ENCODE data around the gene KRT13.

The KRT13 gene

DNA sequence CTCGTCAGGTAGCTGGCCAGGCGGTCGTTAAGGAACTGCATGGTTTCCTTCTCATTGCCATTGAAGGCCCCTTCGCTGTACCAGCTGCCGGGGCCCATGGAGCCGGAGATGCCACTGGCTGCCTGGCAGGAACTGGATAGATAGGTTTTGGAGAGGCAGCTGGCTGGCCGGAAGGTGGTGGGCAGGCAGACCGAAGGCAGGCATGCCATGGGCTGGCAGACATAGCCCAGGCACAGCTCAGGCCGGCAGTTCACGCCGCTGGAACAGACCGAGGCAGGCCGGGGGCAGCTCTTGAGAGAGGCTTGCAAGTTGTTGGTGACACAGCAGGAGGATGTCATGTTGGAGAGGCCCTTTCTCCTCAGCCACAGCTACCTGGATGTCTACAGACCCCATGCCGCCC is 38.4 kb downstream of the KRT13 start, which contains the start of gene KRT32:
Gene KRT32 (minus strand): TSS at position 399 of the 400 bp plus-strand sequence. CDS start 61 bp downstream, at position 338.
- no peak for DNase-seq (ENCODE audit: low read depth)

DNA sequence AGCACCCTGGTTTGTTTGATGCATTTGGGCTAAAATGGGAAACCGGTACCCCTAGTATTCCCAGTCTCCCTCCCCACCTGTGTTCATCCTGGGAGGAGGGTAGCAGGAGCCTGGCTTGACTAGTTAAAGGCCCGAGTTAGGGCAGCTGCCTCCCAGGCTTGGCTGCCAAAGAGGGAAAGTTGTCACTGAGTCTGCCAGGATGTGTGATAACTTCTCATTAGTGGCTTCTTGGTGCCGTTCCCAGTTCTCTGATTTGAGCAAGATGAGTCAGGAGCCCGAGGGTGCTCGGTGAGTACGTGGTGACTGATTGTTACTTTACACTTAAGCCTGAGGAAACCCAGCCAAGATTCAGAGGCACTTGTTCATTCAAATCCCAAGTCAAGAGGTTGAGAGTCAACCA is 40.7 kb downstream of the KRT13 start:
- no peak for DNase-seq (ENCODE audit: low read depth)

DNA sequence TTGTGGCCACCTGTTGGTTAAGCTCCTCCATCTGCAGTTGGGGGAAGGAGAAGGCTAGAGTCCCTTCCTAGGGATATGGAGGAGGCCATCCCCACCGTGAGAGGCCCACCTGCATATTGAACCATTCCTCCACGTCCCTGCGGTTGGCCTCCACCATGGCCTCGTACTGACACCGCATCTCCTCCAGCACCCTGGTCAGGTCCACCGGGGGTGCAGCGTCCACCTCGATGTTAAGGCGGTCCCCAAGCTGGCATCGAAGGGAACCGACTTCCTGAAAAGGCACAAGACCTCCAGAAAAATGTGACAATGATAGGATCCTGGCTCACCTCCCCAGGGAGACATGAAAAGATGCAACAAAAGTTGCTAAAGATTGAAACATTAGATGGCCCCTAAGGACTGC is 41.2 kb downstream of the KRT13 start:
- DNase-seq (ENCODE audit: low read depth), result no peak

DNA sequence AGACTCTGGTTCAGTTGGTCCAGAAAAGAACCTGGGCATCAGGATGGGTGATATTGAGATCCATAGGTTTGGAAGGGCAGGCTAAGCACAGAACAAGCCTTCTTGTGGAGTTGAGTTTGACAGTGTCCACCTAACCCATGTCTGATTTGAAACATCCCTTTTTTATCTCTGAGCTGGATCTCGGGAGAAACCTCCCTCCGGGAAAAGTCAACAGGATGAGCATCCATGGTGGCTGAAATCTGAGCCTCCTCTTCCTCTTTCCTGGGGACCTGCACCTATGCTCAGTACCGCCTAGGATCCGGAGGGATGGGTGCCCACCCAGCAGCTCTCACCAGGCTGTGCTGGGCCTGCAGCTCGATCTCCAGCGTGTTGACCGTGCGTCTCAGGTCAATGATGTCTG is 41.7 kb downstream of the KRT13 start:
- no peak for DNase-seq (ENCODE audit: low read depth)

DNA sequence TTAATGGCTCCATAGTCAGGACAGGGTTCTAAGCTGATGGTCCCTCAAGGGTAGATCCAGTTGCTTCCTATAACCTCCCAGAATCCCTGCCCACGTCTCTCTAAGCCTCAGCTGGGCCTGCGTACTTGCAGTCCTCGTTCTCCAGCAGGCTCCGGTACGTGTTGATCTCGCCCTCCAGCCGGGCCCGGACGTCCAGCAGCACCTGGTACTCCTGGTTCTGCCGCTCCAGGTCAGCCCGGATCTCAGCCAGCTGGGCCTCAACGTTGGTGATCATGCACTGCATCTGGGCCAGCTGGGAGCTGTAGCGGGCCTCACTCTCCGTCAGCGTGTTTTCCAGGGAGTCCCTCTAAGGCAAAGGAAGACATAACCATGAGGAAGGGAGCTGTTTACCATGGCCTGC is 42.7 kb downstream of the KRT13 start:
- DNase-seq (ENCODE audit: low read depth), result no peak

DNA sequence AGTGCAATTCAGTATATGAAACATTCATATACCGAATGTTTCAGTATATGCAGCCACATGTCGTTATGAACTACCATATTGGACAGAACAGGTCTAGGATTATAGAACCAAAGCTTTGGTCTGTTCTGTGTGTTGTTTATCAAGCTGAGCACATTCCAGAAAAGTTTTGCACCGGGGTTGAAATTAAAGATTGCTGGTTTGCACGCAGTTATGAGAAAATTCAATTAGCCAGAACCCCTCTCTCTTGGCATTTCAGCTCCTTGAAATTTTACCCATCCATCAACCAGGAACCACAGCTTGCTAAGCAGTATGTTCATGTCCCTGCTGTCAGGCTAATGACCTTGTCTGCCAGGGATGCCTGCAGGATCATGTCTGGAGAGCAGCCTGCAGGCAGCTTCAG is 47.7 kb downstream of the KRT13 start:
- no peak for DNase-seq (ENCODE audit: low read depth)

DNA sequence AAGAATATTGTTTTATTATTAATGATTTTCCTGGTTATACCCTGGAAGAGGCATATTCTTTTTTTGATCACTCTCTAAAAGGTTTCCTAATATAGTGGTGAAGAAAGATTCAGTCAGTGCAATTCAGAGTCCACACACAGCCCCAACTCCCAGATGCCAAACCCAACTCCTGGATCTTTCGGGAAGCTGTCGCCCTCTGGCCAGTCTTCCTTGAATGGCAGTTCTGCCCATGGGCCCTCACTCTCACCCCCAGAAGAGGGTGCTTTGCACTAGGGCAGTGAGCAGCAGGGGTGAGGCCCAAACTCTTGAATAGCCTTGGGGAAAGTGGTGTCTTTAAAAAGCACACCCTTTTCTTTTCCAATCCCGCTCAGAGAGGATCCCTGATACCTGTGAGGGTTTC is 49.2 kb downstream of the KRT13 start:
- DNase-seq (ENCODE audit: low read depth), result no peak

DNA sequence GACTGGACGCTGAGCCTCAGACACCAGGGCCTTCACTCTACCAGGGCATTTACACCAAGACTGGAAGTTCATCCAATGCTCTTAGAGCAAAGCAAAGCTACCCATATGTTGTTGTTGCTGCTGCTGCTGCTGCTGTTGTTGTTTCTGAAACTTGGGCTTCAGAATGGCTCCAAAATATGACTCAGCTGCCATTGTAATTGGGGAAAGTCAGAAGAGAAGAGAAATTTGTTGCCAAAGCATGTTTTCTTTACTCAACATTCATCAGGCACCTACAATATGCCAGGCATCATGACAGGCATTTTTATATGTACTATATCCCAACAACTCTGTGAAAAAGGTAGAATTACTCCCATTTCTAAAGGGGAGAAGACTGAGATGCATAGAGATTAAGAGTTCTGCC is 50.2 kb downstream of the KRT13 start:
- DNase-seq (ENCODE audit: low read depth), result no peak

DNA sequence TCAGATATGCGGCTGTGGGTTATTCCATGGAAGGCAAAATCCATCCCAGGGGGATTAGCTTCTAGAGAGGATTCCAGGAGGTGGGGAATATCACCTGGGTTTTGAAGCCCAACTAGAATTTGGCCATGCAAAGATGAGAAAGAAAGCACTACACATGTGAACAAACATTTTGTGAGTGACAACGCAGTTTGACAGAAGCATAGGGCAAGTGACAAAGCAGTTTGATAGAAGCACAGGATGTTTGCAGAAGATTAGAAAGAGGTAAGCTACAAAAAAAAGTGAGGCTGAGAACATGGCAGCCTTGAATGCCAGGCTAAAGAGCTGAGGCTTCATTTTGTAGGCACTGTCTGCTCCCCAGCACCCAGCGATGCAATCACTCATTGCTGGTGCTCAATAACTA is 52.3 kb downstream of the KRT13 start:
- no peak for DNase-seq (ENCODE audit: low read depth)

DNA sequence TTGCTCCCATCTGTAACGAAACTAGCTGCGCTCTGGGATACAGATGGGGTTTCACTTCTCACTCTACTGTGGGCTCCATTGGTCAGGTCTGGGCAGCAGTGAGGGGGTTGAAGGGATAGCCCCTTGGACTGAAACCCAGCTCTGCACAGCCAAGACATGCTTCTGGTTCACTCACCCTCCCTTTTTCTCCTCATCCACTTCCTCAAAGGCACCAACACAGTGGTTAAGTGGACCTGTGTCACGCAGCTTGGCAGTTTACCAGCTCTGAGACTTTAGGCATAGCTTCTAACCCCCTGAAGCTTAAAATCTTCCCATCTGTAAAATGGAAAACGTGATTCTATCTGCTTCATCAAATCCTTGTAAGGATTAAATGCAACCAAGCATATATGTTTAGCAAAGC is 53.1 kb downstream of the KRT13 start:
- no peak for DNase-seq (ENCODE audit: low read depth)

DNA sequence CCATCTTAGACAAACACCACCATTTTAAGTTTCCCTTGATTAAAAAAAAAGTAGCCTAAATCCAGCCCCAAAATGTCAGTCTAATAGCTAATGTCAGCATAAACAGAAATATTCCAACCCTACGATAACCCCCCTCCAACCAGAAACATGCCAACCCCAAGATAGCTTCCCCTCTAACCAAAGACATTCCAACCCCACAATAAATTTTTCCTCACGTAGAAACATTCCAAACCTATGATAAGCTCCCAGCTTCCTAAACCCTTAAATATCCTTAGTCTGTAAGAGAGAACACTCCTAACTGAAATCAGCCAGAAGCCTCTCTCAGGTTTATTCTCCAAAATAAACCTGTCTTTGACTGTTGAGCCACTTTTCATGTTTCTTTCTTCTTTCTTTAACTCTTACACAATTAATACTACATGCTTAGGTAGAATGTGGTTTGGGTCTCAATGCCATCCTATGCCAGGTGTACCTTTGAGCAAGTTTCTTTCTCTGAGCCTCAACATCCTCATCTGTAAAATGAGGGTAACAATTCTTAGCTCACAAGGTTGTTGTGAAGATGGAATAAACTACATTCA is 54.2 kb downstream of the KRT13 start:
- DNase-seq (ENCODE audit: low read depth), result no peak
